GM12878 (cell line): ENCODE results near the gene DYNLT3. TPM values are rescaled to one million over a fixed set of nuclear protein-coding genes. Genes with fewer than 3 reads are reported as not detected.

Experiments used
- ATAC-seq: fragments of 200-7000 bp; cut with Tn5 transposase; 3 replicates; pipeline ENCODE4 v1.9.1; 2020; ENCODE audit warnings: mild to moderate bottlenecking, moderate library complexity
- BruUV-seq: library from RNA; stranded (reverse); fragments of 400-500 nt; replicated peaks from 2 replicates; lab custom pipeline; 2021; lab: Mats Ljungman, UMichigan
- CTCF ChIA-PET: fragments of 300-600 bp; sonication (Branson Sonifier 250); formaldehyde crosslinking; extraction: SDS; loops from one replicate; lab custom pipeline; 2021; ENCODE audit warnings: inconsistent platforms; lab: Yijun Ruan, JAX
- POLR2A ChIA-PET: fragments of 350-600 bp; formaldehyde crosslinking; extraction: SDS; loops from one replicate; lab custom pipeline; 2021; ENCODE audit warnings: inconsistent platforms; lab: Charles Lee
- RAD21 ChIA-PET: fragments of 300-600 bp; sonication (Branson Sonifier 250); formaldehyde crosslinking; loops from one replicate; lab custom pipeline; 2023; ENCODE audit warnings: antibody characterized with exemption; ENCODE audit not compliant: unreplicated experiment; lab: Charles Lee
- SMC1A ChIA-PET: fragments of 300-600 bp; sonication (Branson Sonifier 250); formaldehyde crosslinking; loops from one replicate; lab custom pipeline; 2023; ENCODE audit not compliant: unreplicated experiment, uncharacterized antibody; lab: Charles Lee
- DNase-seq: peaks from one replicate; pipeline ENCODE4 v3.0.0-alpha.2; 2011; ENCODE audit warnings: low read depth, low spot score
- FAIRE-seq: peaks from 3 replicates; lab custom pipeline; 2011; peaks lifted over from hg19 to GRCh38; lab: Jason Lieb, UNC
- H2AFZ ChIP-seq: 2 replicates; pipeline ENCODE4 v1.6.0; 2011; ENCODE audit warnings: low read depth, low read length, control low read depth; ENCODE audit not compliant: control insufficient read depth
- H3K27ac ChIP-seq: 2 replicates; pipeline ENCODE4 v1.5.1; 2011; ENCODE audit warnings: control low read depth; ENCODE audit not compliant: control insufficient read depth, insufficient read depth
- H3K27me3 ChIP-seq, 2 experiments: replicated peaks in 1 of 2; 2 replicates each; pipeline versions ENCODE4 v1.6.0 to v1.6.1; 2011; ENCODE audit warnings: low read length in 1 of 2; ENCODE audit not compliant: control insufficient read depth in 2 of 2, insufficient read depth in 2 of 2
- H3K36me3 ChIP-seq, 2 experiments: 2 replicates each; pipeline ENCODE4 v1.5.1; 2011; ENCODE audit warnings: low read length in 1 of 2; ENCODE audit not compliant: control insufficient read depth in 2 of 2, insufficient read depth in 2 of 2
- H3K4me1 ChIP-seq: 2 replicates; pipeline ENCODE4 v1.6.1; 2011; ENCODE audit warnings: mild to moderate bottlenecking, low read length, moderate library complexity, mixed read lengths; ENCODE audit not compliant: control insufficient read depth, insufficient read depth
- H3K4me2 ChIP-seq: 2 replicates; pipeline ENCODE4 v1.6.0; 2011; ENCODE audit warnings: control low read depth; ENCODE audit not compliant: control insufficient read depth, insufficient read depth
- H3K4me3 ChIP-seq: fragments of 200-600 bp; sonication (generic); 2 replicates; pipeline ENCODE4 v1.5.1; 2016
- H3K79me2 ChIP-seq: 2 replicates; pipeline ENCODE4 v1.6.0; 2011; ENCODE audit warnings: low read length; ENCODE audit not compliant: control insufficient read depth, insufficient read depth
- H3K9ac ChIP-seq: 2 replicates; pipeline ENCODE4 v1.8.0; 2011; ENCODE audit warnings: low read length, control low read depth, mixed read lengths; ENCODE audit not compliant: control insufficient read depth, insufficient read depth
- H3K9me3 ChIP-seq: replicated peaks from 3 replicates; pipeline ENCODE4 v1.5.1; 2011; ENCODE audit warnings: mild to moderate bottlenecking, low read length; ENCODE audit not compliant: control insufficient read depth, insufficient read depth
- H4K20me1 ChIP-seq: 2 replicates; pipeline ENCODE4 v1.6.0; 2011; ENCODE audit not compliant: control insufficient read depth, insufficient read depth
- ESRRA ChIP-seq: IDR thresholded peaks from 2 replicates; pipeline ENCODE4 v1.6.1; 2012; ENCODE audit warnings: mild to moderate bottlenecking, low read length, improper control_type of control experiment
- RELB ChIP-seq: fragments of 450-650 bp; IDR thresholded peaks from 2 replicates; pipeline ENCODE4 v1.6.1; 2017; ENCODE audit warnings: low read depth, mild to moderate bottlenecking, moderate library complexity
- TCF7 ChIP-seq: IDR thresholded peaks from 2 replicates; pipeline ENCODE4 v1.6.1; 2014; ENCODE audit warnings: antibody characterized with exemption, borderline replicate concordance
- USF2 ChIP-seq: IDR thresholded peaks from 2 replicates; pipeline ENCODE4 v1.6.1; 2011; ENCODE audit warnings: low read depth, low read length, improper control_type of control experiment, borderline replicate concordance
- WGBS: methylation state at CpG from one replicate; pipeline ENCODE4 v1.1.6; 2016; ENCODE audit warnings: low lambda C conversion rate; ENCODE audit not compliant: insufficient replicate concordance, insufficient coverage; ENCODE audit errors: missing lambda C conversion rate; 5-methylcytosine and 5-hydroxymethylcytosine counted together
- in situ Hi-C: fragments of 300-500 bp; cut with MboI; formaldehyde crosslinking; loops from 9 replicates; pipeline ENCODE4 v1.14.3; 2018; ENCODE audit warnings: mixed read lengths
- intact Hi-C: fragments of 100-400 bp; cut with micrococcal nuclease; formaldehyde crosslinking; loops from one replicate; pipeline ENCODE4 v1.14.2; 2022; ENCODE audit not compliant: unreplicated experiment
- polyA plus RNA-seq, 11 experiments: library from polyadenylated mRNA; depleted of rRNA in 4 of 11; unstranded in 6 of 11; stranded (reverse) in 5 of 11; fragments of >200 nt; fragmentation: Nextera tagmentation in 4 of 11; fragmentation: Illumina TruSeq in 1 of 11; extraction: Ambion mirVana in 4 of 11; extraction: Trizol in 1 of 11; gene quantifications; 1 replicate in 1 of 11; 2 replicates in 10 of 11; pipeline versions ENCODE4 v1.2.1 to v1.2.3, GENCODE V29; 2011 to 2016; ENCODE audit warnings: inconsistent platforms in 2 of 11, missing spikeins in 2 of 11, low read depth in 1 of 11
- total RNA-seq, 4 experiments: library from RNA; depleted of rRNA in 3 of 4; stranded (reverse); fragments of >200 nt in 3 of 4; fragmentation: Illumina TruSeq in 1 of 4; extraction: Trizol in 1 of 4; gene quantifications; 2 replicates each; pipeline versions ENCODE4 v1.2.1 to v1.2.3, GENCODE V29; 2013 to 2021

The DYNLT3 gene
- total and polyA plus RNA-seq, 10 of the 15 experiments (the other 5 are each of a cell fraction or from before 2014, with no cell fraction given): 8.0 to 19.2 (median 12.8) TPM

- SMC1A ChIA-PET: interaction anchor here (1.3 kb wide), 1 partner anchor 11 kb away, joined by 3 read pairs; no protein-coding TSS in a partner anchor
- H3K4me3 ChIP-seq: no peak overlapping the region
- 24% methylated on average over 3 of the region's 3 CpGs for WGBS
- POLR2A ChIA-PET: no interaction called here
- RAD21 ChIA-PET: no interaction called here
- H3K9ac ChIP-seq: no peak overlapping the region
- BruUV-seq: no TSS peak
- FAIRE-seq (no peak), ATAC-seq (no peak), DNase-seq (no peak)
- no peaks in the 10 kb centered on the region for H4K20me1 ChIP-seq
- no peaks in the 10 kb centered on the region for H3K79me2 ChIP-seq
- no peaks in the 10 kb centered on the region; a peak in 1 of 4 replicates for H3K27me3 ChIP-seq
- no peak overlapping the region for H3K27ac ChIP-seq
- no peak overlapping the region for H2AFZ ChIP-seq
- TF ChIP-seq ESRRA: no peak
- no peak for TF ChIP-seq RELB
- no peak for TF ChIP-seq TCF7
- TF ChIP-seq USF2: no peak
- no peaks in the 10 kb centered on the region for H3K36me3 ChIP-seq
- no peaks in the 10 kb centered on the region for H3K4me1 ChIP-seq
- CTCF ChIA-PET: no interaction called here
- no peaks in the 10 kb centered on the region for H3K9me3 ChIP-seq
- in situ Hi-C loops (no loop called here), intact Hi-C loops (no loop called here)
- no peak overlapping the region for H3K4me2 ChIP-seq
These were observed 6.8 kb upstream of the DYNLT3 start for GRCh38 chrX:37854148-37854547.
